Measurements from ENCODE around the gene RHOH.

- TF ChIP-seq CTCF (conservative IDR thresholded peaks at IDR 0.05; ENCODE audit: low read depth, low read length) = no peak
- no peak for TF ChIP-seq EZH2 (IDR thresholded peaks at IDR 0.05; ENCODE audit: borderline replicate concordance, low read depth, low read length, poor library complexity, severe bottlenecking)
These were observed 13.9 kb upstream of the RHOH start for GRCh38 chr4:40182954-40183353.

Data from A673 (cell line).